Liver (tissue), 9 donors: ENCODE data around the gene SOX13. TPM values are rescaled to one million over a fixed set of nuclear protein-coding genes. Genes with fewer than 3 reads are reported as not detected.

Experiments
- DNase-seq: peaks from one replicate; pipeline ENCODE4 v3.0.0-alpha.2; 2017; ENCODE audit warnings: low spot score
- H3K27ac ChIP-seq, 2 donors: one replicate each; pipeline ENCODE4 v1.7.0; 2013; ENCODE audit warnings: inconsistent platforms in 2 of 2, low read length in 2 of 2, control low read depth in 1 of 2, low read depth in 1 of 2, mild to moderate bottlenecking in 1 of 2
- H3K27me3 ChIP-seq, 4 donors: one replicate each; pipeline versions ENCODE4 v1.6.1 to v1.7.0; 2013; ENCODE audit warnings: low read length in 3 of 4, inconsistent platforms in 1 of 4, mild to moderate bottlenecking in 1 of 4, moderate library complexity in 1 of 4; ENCODE audit not compliant: control insufficient read depth in 4 of 4, insufficient read depth in 4 of 4
- H3K36me3 ChIP-seq, 4 donors: one replicate each; pipeline versions ENCODE4 v1.6.1 to v1.7.0; 2013; ENCODE audit warnings: low read length in 3 of 4, mild to moderate bottlenecking in 3 of 4, low read depth in 1 of 4, moderate library complexity in 1 of 4; ENCODE audit not compliant: control insufficient read depth in 4 of 4, insufficient read depth in 3 of 4
- H3K4me1 ChIP-seq, 4 donors: one replicate each; pipeline versions ENCODE4 v1.6.1 to v1.7.0; 2013; ENCODE audit warnings: low read length in 3 of 4, mild to moderate bottlenecking in 3 of 4, moderate library complexity in 1 of 4; ENCODE audit not compliant: control insufficient read depth in 4 of 4, insufficient read depth in 4 of 4
- H3K4me3 ChIP-seq, 3 donors: one replicate each; pipeline versions ENCODE4 v1.6.1 to v1.7.0; 2013; ENCODE audit warnings: low read length in 3 of 3, control low read depth in 1 of 3, low read depth in 1 of 3, mild to moderate bottlenecking in 1 of 3
- H3K9ac ChIP-seq, 2 donors: one replicate each; pipeline ENCODE4 v1.7.0; 2013; ENCODE audit warnings: low read length in 2 of 2, mild to moderate bottlenecking in 2 of 2, moderate library complexity in 2 of 2, control low read depth in 1 of 2, low read depth in 1 of 2
- H3K9me3 ChIP-seq, 4 donors: one replicate each; pipeline versions ENCODE4 v1.6.1 to v1.7.0; 2013; ENCODE audit warnings: low read length in 3 of 4; ENCODE audit not compliant: control insufficient read depth in 4 of 4
- EGR1 ChIP-seq, 2 donors: IDR thresholded peaks; 2 replicates each; pipeline ENCODE4 v1.6.1; 2016 to 2018; ENCODE audit warnings: antibody characterized with exemption in 2 of 2, low read depth in 2 of 2
- FOXA1 ChIP-seq: IDR thresholded peaks from 2 replicates; pipeline ENCODE4 v1.6.1; 2016; ENCODE audit warnings: antibody characterized with exemption
- FOXA2 ChIP-seq: IDR thresholded peaks from 2 replicates; pipeline ENCODE4 v1.6.1; 2016; ENCODE audit warnings: antibody characterized with exemption
- GABPA ChIP-seq, 2 donors: IDR thresholded peaks in 1 of 2; conservative IDR thresholded peaks in 1 of 2; 2 replicates each; pipeline ENCODE4 v1.6.1; 2016; ENCODE audit warnings: antibody characterized with exemption in 2 of 2, mild to moderate bottlenecking in 1 of 2, moderate library complexity in 1 of 2
- HNF4A ChIP-seq, 2 donors: conservative IDR thresholded peaks; 2 replicates each; pipeline ENCODE4 v1.6.1; 2016; ENCODE audit warnings: antibody characterized with exemption in 2 of 2, mild to moderate bottlenecking in 2 of 2
- HNF4G ChIP-seq: IDR thresholded peaks from 2 replicates; pipeline ENCODE4 v1.6.1; 2016; ENCODE audit warnings: antibody characterized with exemption
- JUND ChIP-seq, 2 donors: IDR thresholded peaks; 2 replicates each; pipeline ENCODE4 v1.6.1; 2016; ENCODE audit warnings: antibody characterized with exemption in 2 of 2
- NR2F2 ChIP-seq: IDR thresholded peaks from 2 replicates; pipeline ENCODE4 v1.6.1; 2016; ENCODE audit warnings: antibody characterized with exemption
- RAD21 ChIP-seq, 2 donors: IDR thresholded peaks; 2 replicates each; pipeline ENCODE4 v1.6.1; 2016; ENCODE audit warnings: antibody characterized with exemption in 2 of 2, mild to moderate bottlenecking in 2 of 2
- RXRA ChIP-seq, 2 donors: IDR thresholded peaks; 2 replicates each; pipeline ENCODE4 v1.6.1; 2017 to 2018; ENCODE audit warnings: antibody characterized with exemption in 2 of 2, mild to moderate bottlenecking in 1 of 2
- SP1 ChIP-seq: IDR thresholded peaks from 2 replicates; pipeline ENCODE4 v1.6.1; 2018; ENCODE audit warnings: antibody characterized with exemption, mild to moderate bottlenecking
- TAF1 ChIP-seq: conservative IDR thresholded peaks from 2 replicates; pipeline ENCODE4 v1.6.1; 2016; ENCODE audit warnings: antibody characterized with exemption, mild to moderate bottlenecking
- YY1 ChIP-seq: IDR thresholded peaks from 2 replicates; pipeline ENCODE4 v1.6.1; 2016; ENCODE audit warnings: antibody characterized with exemption, mild to moderate bottlenecking
- WGBS: extraction: QIAGEN DNeasy Blood & Tissue Kit; methylation state at CpG from one replicate; pipeline ENCODE4 v1.1.7; 2013; 5-methylcytosine and 5-hydroxymethylcytosine counted together
- polyA plus RNA-seq, 2 donors: library from polyadenylated mRNA; stranded (reverse) in 1 of 2; unstranded in 1 of 2; fragments of 200-250 nt in 1 of 2; fragments of >200 nt in 1 of 2; fragmentation: Nextera tagmentation in 1 of 2; extraction: Ambion mirVana in 1 of 2; gene quantifications; one replicate each; pipeline versions ENCODE4 v1.2.1 to v1.2.3, GENCODE V29; 2013 to 2015
- total RNA-seq, 2 donors: library from RNA; depleted of rRNA; stranded (reverse); fragments of >200 nt; gene quantifications; one replicate each; pipeline ENCODE4 v1.2.3, GENCODE V29; 2014
- TF ChIP-seq, protein P1 (sequence below): IDR thresholded peaks from 2 replicates; pipeline ENCODE4 v1.6.1; 2016; ENCODE audit warnings: antibody characterized with exemption
- TF ChIP-seq, protein P2 (sequence below): fragments of 150-350 bp; IDR thresholded peaks from 2 replicates; pipeline ENCODE4 v1.5.1; 2017; ENCODE audit warnings: improper control_type of control experiment, low read depth, low read length; ENCODE audit not compliant: missing input control
- TF ChIP-seq, protein P3 (sequence below): IDR thresholded peaks from 2 replicates; pipeline ENCODE4 v1.6.1; 2016; ENCODE audit warnings: antibody characterized with exemption, mild to moderate bottlenecking
- TF ChIP-seq, protein P4 (sequence below): IDR thresholded peaks from 2 replicates; pipeline ENCODE4 v1.6.1; 2016; ENCODE audit warnings: antibody characterized with exemption
- donor health status: healthy.
- donor health status: healthy.
- donor health status: healthy.
- donor health status: healthy.
- donor health status: healthy.

The SOX13 gene
- total and polyA plus RNA-seq, 4 donors, result 7.8 to 15.5 (median 8.7) TPM

DNA sequence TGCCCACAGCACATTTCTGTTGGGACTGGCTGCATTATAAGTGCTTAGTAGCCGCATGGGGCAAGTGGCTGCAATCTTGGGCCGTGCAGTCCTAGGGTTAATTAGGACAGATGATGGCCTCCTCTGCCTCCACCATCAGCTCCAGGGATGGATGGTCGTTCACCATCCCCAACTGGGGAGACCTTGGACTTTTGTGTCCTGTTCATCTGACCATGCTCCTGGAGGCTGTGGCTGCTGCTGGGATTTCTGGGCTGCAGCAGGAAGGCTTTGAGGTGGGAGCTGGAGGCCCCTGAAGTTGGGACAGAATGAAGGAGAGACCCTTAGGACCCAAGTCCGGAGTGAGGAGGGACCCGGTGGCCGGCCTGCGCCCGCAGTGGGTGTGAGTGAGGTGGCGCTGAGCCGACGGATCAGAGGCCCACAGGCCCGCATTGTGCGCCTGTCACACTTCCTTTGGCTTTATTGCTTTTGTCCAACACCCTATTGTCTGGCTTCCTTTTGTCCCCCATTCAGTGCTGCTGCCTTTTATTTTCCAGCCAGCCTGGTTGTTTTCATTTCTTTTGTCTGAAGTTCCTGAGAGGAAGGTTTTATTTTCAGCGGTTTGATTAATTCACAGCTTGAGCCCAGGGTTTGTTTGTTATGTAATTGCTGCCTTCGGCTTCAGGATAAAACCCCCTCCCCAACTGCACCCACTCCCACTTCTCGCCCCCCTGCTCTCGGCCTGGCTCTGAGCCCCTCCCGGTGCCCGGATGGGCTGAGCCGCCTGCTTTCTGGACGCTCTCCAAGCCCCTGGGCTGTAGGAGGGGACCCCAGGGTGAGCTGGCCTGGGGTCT is 35.6 kb downstream of the SOX13 start:
- H3K4me3 ChIP-seq, result no peak overlapping the region
- no peak overlapping the region for H3K27ac ChIP-seq
- H3K4me1 ChIP-seq, result peaks cover 0 to 10% (median 4%) of the 10 kb centered on the region in 4 donors
- no peaks in the 10 kb centered on the region for H3K27me3 ChIP-seq
- no peak for TF ChIP-seq HNF4A (conservative IDR thresholded peaks at IDR 0.05)
- peak; percentile 11 for TF ChIP-seq NR2F2
- no peak overlapping the region for H3K9ac ChIP-seq
- no peak for DNase-seq
- H3K36me3 ChIP-seq, result no peaks in the 10 kb centered on the region
- WGBS, result 77% methylated on average over 21 of the region's 21 CpGs
- no peaks in the 10 kb centered on the region for H3K9me3 ChIP-seq

DNA sequence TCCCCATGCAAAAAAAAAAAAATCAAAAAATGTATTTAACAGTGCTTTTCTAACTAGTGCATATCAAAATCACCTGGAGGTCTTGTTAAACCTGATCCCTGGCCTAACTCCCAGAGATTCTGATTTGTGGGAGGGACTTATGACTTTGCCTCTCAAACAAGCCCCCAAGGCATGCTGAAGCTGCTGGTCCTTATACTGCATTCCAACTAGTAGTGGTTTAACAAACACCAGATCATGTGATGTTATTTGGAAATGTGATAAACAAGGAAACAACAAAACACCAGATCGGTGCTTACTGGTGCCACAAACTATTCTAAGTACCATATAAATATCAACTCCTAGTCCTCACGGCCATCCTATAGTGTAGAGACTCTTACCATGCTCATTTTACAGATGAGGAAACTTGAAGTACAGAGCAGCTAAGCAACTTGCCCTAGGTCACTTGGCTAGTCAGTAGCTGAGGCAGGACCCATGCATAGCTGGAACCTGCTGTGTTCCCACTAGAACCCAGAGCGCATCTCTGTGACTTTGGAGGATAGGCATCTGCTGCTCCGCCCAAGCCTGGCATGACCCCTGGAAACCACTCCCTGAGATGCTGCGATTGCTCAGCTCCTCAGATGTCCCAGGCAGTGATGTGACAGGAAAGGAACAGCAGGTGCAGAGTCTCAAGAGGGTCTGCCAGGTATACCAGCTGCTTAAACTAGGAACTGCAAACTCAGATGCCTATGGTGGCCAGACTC is 38.1 kb downstream of the SOX13 start:
- Histone ChIP-seq H3K4me1 (peaks cover 0 to 5% (median 1%) of the 10 kb centered on the region in 4 donors), H3K36me3 (peaks cover 0 to 8% (median 1%) of the 10 kb centered on the region in 4 donors), H3K9me3 (no peaks in the 10 kb centered on the region), H3K4me3 (no peak overlapping the region), H3K27me3 (no peaks in the 10 kb centered on the region), H3K9ac (no peak overlapping the region), H3K27ac (no peak overlapping the region)
- DNase-seq, result no peak
- TF ChIP-seq GABPA (IDR thresholded peaks at IDR 0.05 in 1 of 2, conservative IDR thresholded peaks at IDR 0.05 in 1 of 2) (no peak), RXRA (IDR thresholded peaks at IDR 0.05) (no peak), RAD21 (IDR thresholded peaks at IDR 0.05) (no peak), SP1 (no peak), HNF4A (conservative IDR thresholded peaks at IDR 0.05) (no peak), HNF4G (no peak), YY1 (no peak), FOXA1 (no peak), TAF1 (no peak), JUND (IDR thresholded peaks at IDR 0.05) (no peak), FOXA2 (no peak), EGR1 (IDR thresholded peaks at IDR 0.05; ENCODE audit: low read depth in 2 of 2) (no peak), NR2F2 (no peak)
- TF ChIP-seq, protein P1, sequence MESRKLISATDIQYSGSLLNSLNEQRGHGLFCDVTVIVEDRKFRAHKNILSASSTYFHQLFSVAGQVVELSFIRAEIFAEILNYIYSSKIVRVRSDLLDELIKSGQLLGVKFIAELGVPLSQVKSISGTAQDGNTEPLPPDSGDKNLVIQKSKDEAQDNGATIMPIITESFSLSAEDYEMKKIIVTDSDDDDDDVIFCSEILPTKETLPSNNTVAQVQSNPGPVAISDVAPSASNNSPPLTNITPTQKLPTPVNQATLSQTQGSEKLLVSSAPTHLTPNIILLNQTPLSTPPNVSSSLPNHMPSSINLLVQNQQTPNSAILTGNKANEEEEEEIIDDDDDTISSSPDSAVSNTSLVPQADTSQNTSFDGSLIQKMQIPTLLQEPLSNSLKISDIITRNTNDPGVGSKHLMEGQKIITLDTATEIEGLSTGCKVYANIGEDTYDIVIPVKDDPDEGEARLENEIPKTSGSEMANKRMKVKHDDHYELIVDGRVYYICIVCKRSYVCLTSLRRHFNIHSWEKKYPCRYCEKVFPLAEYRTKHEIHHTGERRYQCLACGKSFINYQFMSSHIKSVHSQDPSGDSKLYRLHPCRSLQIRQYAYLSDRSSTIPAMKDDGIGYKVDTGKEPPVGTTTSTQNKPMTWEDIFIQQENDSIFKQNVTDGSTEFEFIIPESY, result no peak
- TF ChIP-seq, protein P2, sequence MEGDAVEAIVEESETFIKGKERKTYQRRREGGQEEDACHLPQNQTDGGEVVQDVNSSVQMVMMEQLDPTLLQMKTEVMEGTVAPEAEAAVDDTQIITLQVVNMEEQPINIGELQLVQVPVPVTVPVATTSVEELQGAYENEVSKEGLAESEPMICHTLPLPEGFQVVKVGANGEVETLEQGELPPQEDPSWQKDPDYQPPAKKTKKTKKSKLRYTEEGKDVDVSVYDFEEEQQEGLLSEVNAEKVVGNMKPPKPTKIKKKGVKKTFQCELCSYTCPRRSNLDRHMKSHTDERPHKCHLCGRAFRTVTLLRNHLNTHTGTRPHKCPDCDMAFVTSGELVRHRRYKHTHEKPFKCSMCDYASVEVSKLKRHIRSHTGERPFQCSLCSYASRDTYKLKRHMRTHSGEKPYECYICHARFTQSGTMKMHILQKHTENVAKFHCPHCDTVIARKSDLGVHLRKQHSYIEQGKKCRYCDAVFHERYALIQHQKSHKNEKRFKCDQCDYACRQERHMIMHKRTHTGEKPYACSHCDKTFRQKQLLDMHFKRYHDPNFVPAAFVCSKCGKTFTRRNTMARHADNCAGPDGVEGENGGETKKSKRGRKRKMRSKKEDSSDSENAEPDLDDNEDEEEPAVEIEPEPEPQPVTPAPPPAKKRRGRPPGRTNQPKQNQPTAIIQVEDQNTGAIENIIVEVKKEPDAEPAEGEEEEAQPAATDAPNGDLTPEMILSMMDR, result no peak
- TF ChIP-seq, protein P3, sequence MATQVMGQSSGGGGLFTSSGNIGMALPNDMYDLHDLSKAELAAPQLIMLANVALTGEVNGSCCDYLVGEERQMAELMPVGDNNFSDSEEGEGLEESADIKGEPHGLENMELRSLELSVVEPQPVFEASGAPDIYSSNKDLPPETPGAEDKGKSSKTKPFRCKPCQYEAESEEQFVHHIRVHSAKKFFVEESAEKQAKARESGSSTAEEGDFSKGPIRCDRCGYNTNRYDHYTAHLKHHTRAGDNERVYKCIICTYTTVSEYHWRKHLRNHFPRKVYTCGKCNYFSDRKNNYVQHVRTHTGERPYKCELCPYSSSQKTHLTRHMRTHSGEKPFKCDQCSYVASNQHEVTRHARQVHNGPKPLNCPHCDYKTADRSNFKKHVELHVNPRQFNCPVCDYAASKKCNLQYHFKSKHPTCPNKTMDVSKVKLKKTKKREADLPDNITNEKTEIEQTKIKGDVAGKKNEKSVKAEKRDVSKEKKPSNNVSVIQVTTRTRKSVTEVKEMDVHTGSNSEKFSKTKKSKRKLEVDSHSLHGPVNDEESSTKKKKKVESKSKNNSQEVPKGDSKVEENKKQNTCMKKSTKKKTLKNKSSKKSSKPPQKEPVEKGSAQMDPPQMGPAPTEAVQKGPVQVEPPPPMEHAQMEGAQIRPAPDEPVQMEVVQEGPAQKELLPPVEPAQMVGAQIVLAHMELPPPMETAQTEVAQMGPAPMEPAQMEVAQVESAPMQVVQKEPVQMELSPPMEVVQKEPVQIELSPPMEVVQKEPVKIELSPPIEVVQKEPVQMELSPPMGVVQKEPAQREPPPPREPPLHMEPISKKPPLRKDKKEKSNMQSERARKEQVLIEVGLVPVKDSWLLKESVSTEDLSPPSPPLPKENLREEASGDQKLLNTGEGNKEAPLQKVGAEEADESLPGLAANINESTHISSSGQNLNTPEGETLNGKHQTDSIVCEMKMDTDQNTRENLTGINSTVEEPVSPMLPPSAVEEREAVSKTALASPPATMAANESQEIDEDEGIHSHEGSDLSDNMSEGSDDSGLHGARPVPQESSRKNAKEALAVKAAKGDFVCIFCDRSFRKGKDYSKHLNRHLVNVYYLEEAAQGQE, result no peak
- TF ChIP-seq, protein P4, sequence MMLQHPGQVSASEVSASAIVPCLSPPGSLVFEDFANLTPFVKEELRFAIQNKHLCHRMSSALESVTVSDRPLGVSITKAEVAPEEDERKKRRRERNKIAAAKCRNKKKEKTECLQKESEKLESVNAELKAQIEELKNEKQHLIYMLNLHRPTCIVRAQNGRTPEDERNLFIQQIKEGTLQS, result no peak
- 88% methylated on average over 5 of the region's 5 CpGs for WGBS
